CD8-positive, alpha-beta memory T cell (primary cell): ENCODE results near the gene IDH3A. TPM values are rescaled to one million over a fixed set of nuclear protein-coding genes. Genes with fewer than 3 reads are reported as not detected.
A peak's percentile ranks its signal among the peaks of the same experiment; 100 is the strongest.

Experiments
- CTCF ChIA-PET: fragments of 350-600 bp; sonication (Branson Sonifier 250); formaldehyde crosslinking; loops from one replicate; lab custom pipeline; 2021; ENCODE audit warnings: antibody characterized with exemption; lab: Charles Lee
- POLR2A ChIA-PET: fragments of 350-600 bp; sonication (Branson Sonifier 250); formaldehyde crosslinking; loops from one replicate; lab custom pipeline; 2021; ENCODE audit warnings: antibody characterized with exemption; lab: Charles Lee
- DNase-seq, 5 donors: peaks; one replicate each; pipeline versions ENCODE4 v3.0.0 to v3.0.0-alpha.2; 2020 to 2022; ENCODE audit warnings: mixed read lengths in 1 of 5
- H3K27ac ChIP-seq: one replicate; pipeline ENCODE4 v1.7.0; 2013; ENCODE audit warnings: low read depth, mild to moderate bottlenecking, low read length, moderate library complexity
- H3K27me3 ChIP-seq: 2 replicates; pipeline ENCODE4 v1.7.0; 2013; ENCODE audit warnings: low read length, mild to moderate bottlenecking; ENCODE audit not compliant: insufficient read depth, poor library complexity, severe bottlenecking
- H3K36me3 ChIP-seq: 2 replicates; pipeline ENCODE4 v1.7.0; 2013; ENCODE audit warnings: mild to moderate bottlenecking, low read length, moderate library complexity; ENCODE audit not compliant: insufficient read depth
- H3K4me1 ChIP-seq: 2 replicates; pipeline ENCODE4 v1.7.0; 2013; ENCODE audit warnings: mild to moderate bottlenecking, low read length, moderate library complexity; ENCODE audit not compliant: insufficient read depth
- H3K4me3 ChIP-seq: 2 replicates; pipeline ENCODE4 v1.7.0; 2013; ENCODE audit warnings: mild to moderate bottlenecking, low read length
- H3K9me3 ChIP-seq: 2 replicates; pipeline ENCODE4 v1.7.0; 2013; ENCODE audit warnings: mild to moderate bottlenecking, low read length
- H3K27ac Mint-ChIP-seq, 8 donors: one replicate each; pipeline ENCODE4 v1.8.0; 2020 to 2021; ENCODE audit warnings: mixed read lengths in 8 of 8, mild to moderate bottlenecking in 6 of 8, inconsistent platforms in 3 of 8, moderate library complexity in 3 of 8
- H3K27me3 Mint-ChIP-seq, 2 donors: one replicate each; pipeline ENCODE4 v1.8.0; 2020 to 2021; ENCODE audit warnings: mixed read lengths in 2 of 2, mild to moderate bottlenecking in 1 of 2, moderate library complexity in 1 of 2
- H3K36me3 Mint-ChIP-seq, 3 donors: one replicate each; pipeline ENCODE4 v1.8.0; 2020 to 2021; ENCODE audit warnings: mixed read lengths in 3 of 3, inconsistent platforms in 1 of 3, mild to moderate bottlenecking in 1 of 3
- H3K4me1 Mint-ChIP-seq, 3 donors: one replicate each; pipeline ENCODE4 v1.8.0; 2020 to 2021; ENCODE audit warnings: mixed read lengths in 3 of 3, inconsistent platforms in 1 of 3, mild to moderate bottlenecking in 1 of 3
- H3K4me3 Mint-ChIP-seq, 7 donors: one replicate each; pipeline ENCODE4 v1.8.0; 2020 to 2021; ENCODE audit warnings: mixed read lengths in 7 of 7, mild to moderate bottlenecking in 6 of 7, moderate library complexity in 4 of 7, inconsistent platforms in 2 of 7
- H3K9me3 Mint-ChIP-seq, 5 donors: one replicate each; pipeline ENCODE4 v1.8.0; 2020 to 2022; ENCODE audit warnings: mixed read lengths in 5 of 5, mild to moderate bottlenecking in 3 of 5, moderate library complexity in 2 of 5, inconsistent platforms in 1 of 5
- polyA plus RNA-seq: library from polyadenylated mRNA; unstranded; fragments of 300-500 nt; fragmentation: Illumina TruSeq; gene quantifications from one replicate; pipeline ENCODE4 v1.2.3, GENCODE V29; 2021
- total RNA-seq, 2 experiments: library from RNA; stranded (reverse); gene quantifications; one replicate each; pipeline ENCODE4 v1.2.3, GENCODE V29; 2021

The IDH3A gene
- total and polyA plus RNA-seq, 3 experiments from 2014 or later: 44.3 to 151 (median 134) TPM

DNA sequence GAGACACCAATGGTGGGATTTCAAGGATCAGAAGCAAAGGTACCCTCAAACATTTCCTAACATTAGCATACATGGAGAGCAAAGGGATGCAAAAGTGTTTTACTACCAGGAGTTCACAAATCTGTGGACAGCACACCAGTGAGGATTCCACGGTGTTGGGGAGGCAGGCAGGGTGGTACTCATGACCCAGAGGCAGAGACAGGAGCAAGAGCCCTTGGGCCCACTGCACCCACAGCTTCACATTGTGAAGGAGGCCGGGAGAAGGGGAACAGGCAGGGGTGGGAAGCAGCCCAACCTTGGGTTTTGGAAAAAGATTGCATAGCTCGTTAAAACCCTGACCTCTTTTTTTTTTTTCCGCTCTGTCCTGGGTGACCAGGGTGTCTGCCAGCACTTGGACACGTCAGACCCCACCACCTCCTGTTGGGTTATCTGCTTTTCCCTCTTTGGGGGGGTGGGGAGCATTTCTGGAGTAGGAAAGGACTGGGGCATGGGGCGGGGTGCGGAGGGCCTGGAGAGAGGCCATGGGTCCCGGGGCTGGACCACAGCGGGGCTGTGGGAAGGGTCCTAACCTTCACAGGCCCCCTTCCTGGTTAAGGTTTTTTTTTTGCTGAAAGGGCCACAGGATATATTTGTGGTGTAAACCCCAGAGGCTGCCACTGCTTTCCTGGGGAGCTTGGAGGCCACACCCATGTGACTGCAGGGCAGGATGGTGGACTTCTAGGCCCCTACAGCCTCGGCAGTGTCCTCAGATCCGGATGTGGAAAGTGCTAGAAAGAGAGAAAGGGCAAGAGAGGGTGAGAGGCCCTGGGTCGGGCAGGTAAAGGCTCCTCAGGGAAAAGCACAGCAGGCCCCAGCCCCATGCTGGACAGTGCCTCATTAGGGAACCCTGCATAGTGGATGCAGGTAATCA is 44.3 kb upstream of the IDH3A start:
- Histone ChIP-seq H3K9me3 (no peaks in the 10 kb centered on the region), H3K27ac (no peak overlapping the region), H3K4me1 (peaks cover 46% of the 10 kb centered on the region), H3K4me3 (no peak overlapping the region), H3K27me3 (no peaks in the 10 kb centered on the region), H3K36me3 (no peaks in the 10 kb centered on the region)
- DNase-seq: peak in 1 of 5 donors; percentile 49
- CTCF ChIA-PET: interaction anchor here (0.7 to 13.3 kb wide), 8 partner anchors 29 to 148 kb away, joined by 3 to 146 read pairs (median 7); no protein-coding TSS in a partner anchor
- H3K4me3 Mint-ChIP-seq: peak overlapping the region in 6 of 7 donors; percentile 13 to 67 (median 50)
- H3K9me3 Mint-ChIP-seq: no peaks in the 10 kb centered on the region
- no peaks in the 10 kb centered on the region for H3K36me3 Mint-ChIP-seq
- POLR2A ChIA-PET: interaction anchor here (0.6 to 1.1 kb wide), 3 partner anchors 53 to 119 kb away, joined by 3 to 4 read pairs (median 4); no protein-coding TSS in a partner anchor
- peak overlapping the region; percentile 86 to 97 (median 88) for H3K27ac Mint-ChIP-seq
- H3K4me1 Mint-ChIP-seq: peaks cover 46 to 59% (median 47%) of the 10 kb centered on the region in 3 donors
- peaks cover 0 to 3% of the 10 kb centered on the region in 2 donors for H3K27me3 Mint-ChIP-seq

DNA sequence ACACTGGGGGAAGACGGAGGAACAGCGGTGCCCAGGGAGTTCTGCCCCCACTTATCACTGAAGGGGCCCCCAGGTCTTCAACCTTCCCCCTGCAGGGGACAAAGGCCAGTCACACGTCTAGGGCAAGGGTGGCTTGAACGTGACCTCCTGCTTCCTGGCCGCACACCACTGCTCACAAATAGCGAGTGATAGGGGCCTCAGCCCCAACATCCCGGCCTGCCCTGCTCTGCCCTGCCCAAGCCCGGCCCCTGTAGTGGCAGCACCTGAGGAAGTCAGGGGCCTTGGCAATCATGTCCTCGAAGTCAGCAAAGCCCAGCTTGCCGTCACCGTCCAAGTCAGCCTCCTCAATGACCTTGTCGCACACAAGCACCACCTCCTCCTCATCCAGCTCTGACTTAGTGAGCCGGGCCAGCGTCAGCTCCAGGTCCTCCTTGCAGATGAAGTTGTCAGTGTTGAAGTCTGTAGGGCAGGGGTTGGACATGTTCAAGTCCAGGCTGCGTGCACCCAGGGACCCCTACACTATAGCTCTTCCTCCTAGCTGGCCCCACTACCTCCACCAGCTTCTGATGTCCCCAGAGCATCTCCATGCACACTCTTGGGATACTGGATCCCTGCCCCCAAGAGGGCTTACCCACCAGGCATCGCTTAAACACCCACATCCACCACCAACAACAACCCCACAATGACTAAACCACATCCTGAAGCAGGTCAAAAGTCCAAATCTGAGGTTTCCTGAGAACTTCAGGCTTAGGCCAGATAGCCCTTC is 43.5 kb upstream of the IDH3A start:
- ChIA-PET CTCF (interaction anchor here (0.8 to 13.3 kb wide), 6 partner anchors 12 to 149 kb away, joined by 3 to 146 read pairs (median 9); no protein-coding TSS in a partner anchor), POLR2A (interaction anchor here (1.1 kb wide), 1 partner anchor 72 kb away, joined by 4 read pairs; no protein-coding TSS in a partner anchor)
- Histone ChIP-seq H3K4me3 (no peak overlapping the region), H3K27me3 (no peaks in the 10 kb centered on the region), H3K4me1 (peaks cover 46% of the 10 kb centered on the region), H3K36me3 (no peaks in the 10 kb centered on the region), H3K9me3 (no peaks in the 10 kb centered on the region), H3K27ac (no peak overlapping the region)
- peak overlapping the region in 6 of 7 donors; percentile 9 to 66 (median 55) for H3K4me3 Mint-ChIP-seq
- H3K27me3 Mint-ChIP-seq: peaks cover 0 to 3% of the 10 kb centered on the region in 2 donors
- no peaks in the 10 kb centered on the region for H3K9me3 Mint-ChIP-seq
- H3K36me3 Mint-ChIP-seq: no peaks in the 10 kb centered on the region
- DNase-seq: peak in 1 of 5 donors; percentile 46
- H3K4me1 Mint-ChIP-seq: peaks cover 46 to 59% (median 47%) of the 10 kb centered on the region in 3 donors
- H3K27ac Mint-ChIP-seq: peak overlapping the region; percentile 48 to 94 (median 86)

- H3K9me3 ChIP-seq: no peaks in the 10 kb centered on the region
- H3K27ac Mint-ChIP-seq: peak overlapping the region in 3 of 8 donors; percentile 37 to 84 (median 78)
- H3K27me3 Mint-ChIP-seq: peaks cover 0 to 3% of the 10 kb centered on the region in 2 donors
- no peaks in the 10 kb centered on the region for H3K36me3 ChIP-seq
- no peaks in the 10 kb centered on the region for H3K9me3 Mint-ChIP-seq
- ChIA-PET POLR2A (no interaction called here), CTCF (interaction anchor here (0.7 to 13.3 kb wide), 26 partner anchors 9 to 198 kb away, joined by 3 to 146 read pairs (median 10); partner anchors contain the start of genes SH2D7 and TBC1D2B)
- H3K4me1 ChIP-seq: peaks cover 42% of the 10 kb centered on the region
- H3K27me3 ChIP-seq: no peaks in the 10 kb centered on the region
- no peak overlapping the region for H3K27ac ChIP-seq
- no peaks in the 10 kb centered on the region for H3K36me3 Mint-ChIP-seq
- H3K4me3 ChIP-seq: no peak overlapping the region
- peak in 1 of 5 donors; percentile 35 for DNase-seq
- no peak overlapping the region for H3K4me3 Mint-ChIP-seq
- H3K4me1 Mint-ChIP-seq: peaks cover 44 to 55% (median 44%) of the 10 kb centered on the region in 3 donors
Measured at GRCh38 chr15:78107471-78107870, 41.7 kb upstream of the IDH3A start.

DNA sequence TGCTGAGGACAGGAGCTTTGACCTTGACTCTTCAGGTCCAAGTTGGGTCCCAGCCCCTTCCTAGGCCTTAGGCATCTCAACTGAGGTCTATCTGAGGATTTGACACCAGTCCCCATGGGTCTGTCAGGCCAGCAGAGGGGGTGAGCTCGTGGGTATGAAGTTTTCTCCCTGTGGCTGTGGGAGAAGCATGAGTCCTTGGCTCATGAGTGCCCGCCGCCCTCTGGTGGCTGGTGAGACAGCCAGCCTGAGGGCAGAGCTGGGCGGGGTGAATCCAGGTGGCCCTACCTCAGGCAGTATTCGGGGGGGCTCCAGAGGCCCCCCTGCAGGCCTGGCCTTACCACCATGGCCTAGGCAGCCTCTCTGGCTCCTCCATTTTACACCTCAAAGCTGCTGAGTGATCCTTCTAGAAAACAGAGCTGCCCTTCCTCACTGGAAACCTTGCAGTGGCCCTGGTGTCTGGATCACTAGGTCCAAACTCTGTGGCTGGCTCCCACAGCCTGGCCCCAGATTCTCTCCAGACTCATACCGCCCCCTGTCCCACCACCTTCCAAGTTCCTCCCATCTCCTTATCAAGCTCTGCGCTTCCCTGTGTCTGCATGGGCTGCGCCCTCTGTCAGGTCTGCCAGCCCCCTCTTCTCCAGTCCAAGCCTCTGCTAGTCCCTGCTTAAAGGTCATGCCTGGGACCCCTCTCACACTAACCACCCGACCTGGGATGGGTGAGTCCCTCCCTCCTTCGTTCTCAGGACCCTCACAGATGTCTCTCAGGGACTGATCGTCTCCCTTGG is 40.7 kb upstream of the IDH3A start:
- Histone ChIP-seq H3K27me3 (no peaks in the 10 kb centered on the region), H3K27ac (no peak overlapping the region), H3K9me3 (no peaks in the 10 kb centered on the region), H3K4me1 (peaks cover 32% of the 10 kb centered on the region), H3K36me3 (no peaks in the 10 kb centered on the region), H3K4me3 (no peak overlapping the region)
- Mint-ChIP-seq H3K4me1 (peaks cover 34 to 45% (median 34%) of the 10 kb centered on the region in 3 donors), H3K27ac (peak overlapping the region in 4 of 8 donors; percentile 31 to 86 (median 55)), H3K4me3 (no peak overlapping the region), H3K27me3 (peaks cover 0 to 3% of the 10 kb centered on the region in 2 donors), H3K36me3 (no peaks in the 10 kb centered on the region), H3K9me3 (no peaks in the 10 kb centered on the region)
- DNase-seq: peak; percentile 75 to 89 (median 77)
- ChIA-PET CTCF (interaction anchor here (0.6 to 13.3 kb wide), 49 partner anchors 9 to 199 kb away, joined by 3 to 146 read pairs (median 6); partner anchors contain the start of genes SH2D7 and TBC1D2B), POLR2A (interaction anchor here (0.5 to 1.0 kb wide), 4 partner anchors 40 to 149 kb away, joined by 3 to 5 read pairs (median 4); no protein-coding TSS in a partner anchor)

DNA sequence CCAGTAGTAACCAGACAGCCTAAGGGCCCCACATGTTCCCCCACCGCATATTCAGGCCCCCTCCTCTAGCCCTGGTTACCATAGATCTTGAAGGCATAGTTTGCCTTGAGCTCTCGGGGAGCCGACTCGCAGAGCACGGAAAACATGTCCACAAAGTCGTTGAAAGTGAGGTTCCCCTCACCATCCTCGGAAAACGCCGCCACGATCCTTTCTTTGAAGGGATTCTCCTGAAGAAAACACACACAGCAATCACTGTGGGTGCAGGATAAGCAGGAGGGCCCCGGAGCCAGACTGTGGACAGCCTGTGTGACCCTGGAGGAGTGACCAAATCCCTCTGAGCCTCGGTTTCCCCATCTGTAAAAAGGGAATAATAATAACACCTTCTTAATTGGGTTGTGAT is 40.0 kb upstream of the IDH3A start:
- Histone ChIP-seq H3K4me3 (no peak overlapping the region), H3K9me3 (no peaks in the 10 kb centered on the region), H3K27ac (no peak overlapping the region), H3K36me3 (no peaks in the 10 kb centered on the region), H3K4me1 (peaks cover 26% of the 10 kb centered on the region), H3K27me3 (no peaks in the 10 kb centered on the region)
- ChIA-PET CTCF (interaction anchor here (0.7 to 13.3 kb wide), 34 partner anchors 11 to 200 kb away, joined by 3 to 146 read pairs (median 9); partner anchors contain the start of genes CIB2, SH2D7 and TBC1D2B), POLR2A (no interaction called here)
- Mint-ChIP-seq H3K27ac (peak overlapping the region in 1 of 8 donors; percentile 75), H3K36me3 (no peaks in the 10 kb centered on the region), H3K9me3 (no peaks in the 10 kb centered on the region), H3K4me3 (no peak overlapping the region), H3K27me3 (peaks cover 0 to 3% of the 10 kb centered on the region in 2 donors), H3K4me1 (peaks cover 27 to 38% (median 27%) of the 10 kb centered on the region in 3 donors)
- peak in 1 of 5 donors; percentile 20 for DNase-seq

DNA sequence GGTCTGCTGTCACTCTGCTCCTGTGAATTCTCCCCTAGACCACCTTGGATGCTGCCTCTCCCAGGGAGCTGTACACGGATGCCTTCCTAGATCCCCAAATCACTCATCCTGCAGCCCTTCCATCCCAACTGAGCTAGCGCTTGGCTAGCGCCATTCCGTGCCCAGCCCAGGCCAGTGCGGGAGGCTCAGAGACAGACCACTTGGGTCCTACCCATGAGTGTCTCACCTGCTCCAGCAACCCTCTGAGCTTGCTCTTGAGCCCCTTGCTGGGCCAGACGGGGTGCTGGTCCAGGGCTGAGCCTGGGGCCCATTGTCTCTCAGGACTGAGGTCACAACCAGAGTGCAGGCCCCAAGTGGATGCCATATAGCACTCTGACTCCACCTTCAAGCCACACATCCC is 39.1 kb upstream of the IDH3A start:
- no peaks in the 10 kb centered on the region for H3K36me3 ChIP-seq
- Mint-ChIP-seq H3K27me3 (peaks cover 0 to 3% of the 10 kb centered on the region in 2 donors), H3K36me3 (no peaks in the 10 kb centered on the region), H3K4me3 (no peak overlapping the region), H3K9me3 (no peaks in the 10 kb centered on the region), H3K4me1 (peaks cover 18 to 29% (median 18%) of the 10 kb centered on the region in 3 donors), H3K27ac (peak overlapping the region in 1 of 8 donors; percentile 51)
- no peaks in the 10 kb centered on the region for H3K27me3 ChIP-seq
- peak in 1 of 5 donors; percentile 43 for DNase-seq
- no peak overlapping the region for H3K27ac ChIP-seq
- peaks cover 16% of the 10 kb centered on the region for H3K4me1 ChIP-seq
- ChIA-PET CTCF (interaction anchor here (0.8 to 13.3 kb wide), 11 partner anchors 13 to 153 kb away, joined by 3 to 146 read pairs (median 30); partner anchors contain the start of gene CIB2), POLR2A (no interaction called here)
- H3K4me3 ChIP-seq: no peak overlapping the region
- H3K9me3 ChIP-seq: no peaks in the 10 kb centered on the region
